SU-DHL-6 (cell line): Measurements from ENCODE around the gene E2F3.

Experiments
- H2AFZ ChIP-seq: fragments of 200-600 bp; sonication (generic); 2 replicates; pipeline ENCODE4 v1.6.1; 2014; ENCODE audit warnings: low read depth, mild to moderate bottlenecking, moderate library complexity, mixed read lengths, antibody characterized with exemption, low read length; ENCODE audit not compliant: severe bottlenecking
- H3F3A ChIP-seq: fragments of 200-600 bp; shearing (Covaris generic); 2 replicates; pipeline ENCODE4 v1.6.0; 2016; ENCODE audit warnings: antibody characterized with exemption, mild to moderate bottlenecking; ENCODE audit not compliant: insufficient read depth
- H3K27ac ChIP-seq: fragments of 200-600 bp; sonication (generic); 2 replicates; pipeline ENCODE4 v1.5.1; 2016; ENCODE audit warnings: low read depth, mild to moderate bottlenecking, low read length, moderate library complexity, mixed read lengths
- H3K27me3 ChIP-seq: fragments of 200-600 bp; sonication (generic), shearing (Covaris generic); 2 replicates; pipeline ENCODE4 v1.6.0; 2014; ENCODE audit warnings: mild to moderate bottlenecking, low read length
- H3K36me3 ChIP-seq: fragments of 200-600 bp; sonication (generic); 2 replicates; pipeline ENCODE4 v1.6.1; 2014; ENCODE audit warnings: mild to moderate bottlenecking, low read length, mixed read lengths
- H3K4me2 ChIP-seq: fragments of 300-600, 200-600 bp; shearing (Covaris generic), sonication (generic); 2 replicates; pipeline ENCODE4 v1.6.0; 2014; ENCODE audit warnings: low read length, low read depth, mild to moderate bottlenecking; ENCODE audit not compliant: poor library complexity, severe bottlenecking
- H3K4me3 ChIP-seq: fragments of 200-600 bp; sonication (generic); 2 replicates; pipeline ENCODE4 v1.5.1; 2014; ENCODE audit warnings: antibody characterized with exemption, low read length, mild to moderate bottlenecking, mixed read lengths; ENCODE audit not compliant: insufficient read depth, poor library complexity, severe bottlenecking
- H3K79me2 ChIP-seq: fragments of 200-600 bp; sonication (generic); 2 replicates; pipeline ENCODE4 v1.6.1; 2014; ENCODE audit warnings: mild to moderate bottlenecking, low read length, moderate library complexity; ENCODE audit not compliant: insufficient read depth
- H3K9ac ChIP-seq: fragments of 200-600 bp; sonication (generic); 2 replicates; pipeline ENCODE4 v1.7.0; 2014; ENCODE audit warnings: mild to moderate bottlenecking, low read length
- H3K9me2 ChIP-seq: fragments of 200-600 bp; sonication (generic); replicated peaks from 2 replicates; pipeline ENCODE4 v1.6.1; 2014; ENCODE audit warnings: low read length; ENCODE audit not compliant: insufficient read depth
- H3K9me3 ChIP-seq: fragments of 200-600 bp; sonication (generic); 2 replicates; pipeline ENCODE4 v1.6.1; 2014; ENCODE audit warnings: low read length, mixed read lengths; ENCODE audit not compliant: insufficient read depth
- H4K20me1 ChIP-seq: fragments of 200-600 bp; sonication (generic); 2 replicates; pipeline ENCODE4 v1.6.1; 2014; ENCODE audit warnings: low read depth, mild to moderate bottlenecking, antibody characterized with exemption, low read length, moderate library complexity, mixed read lengths
- CTCF ChIP-seq: fragments of 200-600 bp; sonication (generic); IDR thresholded peaks from one replicate; pipeline ENCODE4 v1.5.1; 2017; ENCODE audit warnings: antibody characterized with exemption, mild to moderate bottlenecking, low read length, moderate library complexity; ENCODE audit not compliant: insufficient read depth, poor library complexity, severe bottlenecking
- EZH2phosphoT487 ChIP-seq: fragments of 200-600 bp; sonication (generic), shearing (Covaris generic); conservative IDR thresholded peaks from 2 replicates; pipeline ENCODE4 v1.6.1; 2018; ENCODE audit warnings: mild to moderate bottlenecking, antibody characterized with exemption, low read length, moderate library complexity, mixed read lengths

The E2F3 gene

GRCh38 chr6:20534295-20535262, 132.9 kb downstream of the E2F3 start, which contains the start of gene CDKAL1:
Gene CDKAL1 (plus strand): TSS chr6:20534457. CDS start chr6:20546351, 11,894 bp downstream.
- Histone ChIP-seq H3K9ac (peak within 1 kb of the TSS; percentile 83), H3K79me2 (peaks cover 52% of the 10 kb centered on the region), H3F3A (no peaks in the 10 kb centered on the region), H3K36me3 (0 out of 2 replicates have a peak, but pooled peaks cover 10% of the 10 kb centered on the region), H3K4me3 (peak within 1 kb of the TSS; percentile 79), H3K4me2 (peak within 1 kb of the TSS; percentile 73), H3K27me3 (no peaks in the 10 kb centered on the region), H4K20me1 (peaks cover 5% of the 10 kb centered on the region; the same call in 1 of the 2 replicates), H2AFZ (peak within 1 kb of the TSS; percentile 97), H3K9me2 (no peaks in the 10 kb centered on the region), H3K9me3 (no peaks in the 10 kb centered on the region), H3K27ac (peak within 1 kb of the TSS; percentile 67)
- TF ChIP-seq CTCF (no peak), EZH2phosphoT487 (no peak)

DNA sequence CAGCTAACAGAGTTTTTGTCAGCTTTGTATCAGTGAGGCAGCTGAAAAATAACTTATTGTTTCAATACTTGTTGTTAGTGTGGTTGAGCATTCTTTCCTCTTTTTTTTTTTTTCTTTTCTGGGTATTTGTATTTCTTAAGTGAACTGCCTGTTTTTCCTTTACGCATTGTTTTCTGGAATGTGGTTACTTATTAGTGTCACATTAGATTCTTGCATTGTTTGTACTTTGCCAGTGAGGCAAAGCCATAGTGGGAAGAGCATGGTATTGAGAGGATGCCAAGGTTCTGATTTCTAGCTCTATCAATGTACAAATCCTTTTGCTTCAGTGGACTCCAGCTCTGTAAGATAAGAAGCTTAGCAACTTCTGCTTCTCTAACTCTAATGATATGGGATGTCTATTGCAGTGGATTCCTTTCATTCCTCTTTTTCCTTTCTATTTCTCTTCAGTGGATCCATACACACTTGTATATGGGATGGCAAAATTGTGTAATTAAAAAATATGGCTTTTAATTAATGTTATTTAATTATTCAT, 136.5 kb downstream of the E2F3 start:
- no peaks in the 10 kb centered on the region for H3K9me3 ChIP-seq
- no peak overlapping the region for H3K9ac ChIP-seq
- H3K9me2 ChIP-seq = no peaks in the 10 kb centered on the region
- no peak overlapping the region for H2AFZ ChIP-seq
- 0 out of 2 replicates have a peak, but pooled peaks cover 12% of the 10 kb centered on the region for H3K36me3 ChIP-seq
- H3K79me2 ChIP-seq = peaks cover 82% of the 10 kb centered on the region
- TF ChIP-seq EZH2phosphoT487 (no peak), CTCF (no peak)
- H3K27ac ChIP-seq = no peak overlapping the region
- no peaks in the 10 kb centered on the region for H3F3A ChIP-seq
- no peak overlapping the region for H3K4me3 ChIP-seq
- H4K20me1 ChIP-seq = peaks cover 5% of the 10 kb centered on the region; the same call in 1 of the 2 replicates
- no peak overlapping the region for H3K4me2 ChIP-seq
- H3K27me3 ChIP-seq = no peaks in the 10 kb centered on the region

DNA sequence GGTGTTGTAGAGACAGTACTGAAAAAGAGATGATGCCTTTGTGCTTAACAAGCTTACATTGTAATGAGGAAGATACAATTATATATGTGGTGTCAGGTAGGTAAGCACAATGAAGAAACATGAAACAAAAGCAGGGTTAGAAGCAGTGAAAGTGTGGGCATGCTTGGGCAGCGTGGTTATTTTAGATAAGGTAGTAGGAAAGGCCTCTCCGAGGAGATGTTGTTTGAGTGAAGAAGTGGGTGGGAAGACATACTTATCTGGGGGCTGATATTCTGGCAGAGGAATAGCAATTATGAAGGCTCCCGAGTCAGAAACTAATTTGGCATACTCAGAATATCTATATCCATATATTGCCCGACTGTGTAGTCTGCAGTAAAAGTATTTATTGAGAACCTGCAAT, 137.2 kb downstream of the E2F3 start:
- Histone ChIP-seq H3K27ac (no peak overlapping the region), H2AFZ (no peak overlapping the region), H3K9me2 (no peaks in the 10 kb centered on the region), H3K4me3 (no peak overlapping the region), H4K20me1 (peaks cover 5% of the 10 kb centered on the region; the same call in 1 of the 2 replicates), H3F3A (no peaks in the 10 kb centered on the region), H3K9me3 (no peaks in the 10 kb centered on the region), H3K27me3 (no peaks in the 10 kb centered on the region), H3K36me3 (0 out of 2 replicates have a peak, but pooled peaks cover 12% of the 10 kb centered on the region), H3K4me2 (no peak overlapping the region), H3K79me2 (peaks cover 82% of the 10 kb centered on the region), H3K9ac (no peak overlapping the region)
- TF ChIP-seq EZH2phosphoT487 (no peak), CTCF (no peak)
